Transverse colon (tissue), 4 donors: Measurements from ENCODE around the gene CLASRP. TPM values are rescaled to one million over a fixed set of nuclear protein-coding genes. Genes with fewer than 3 reads are reported as not detected.

Experiments used
- DNase-seq: peaks from one replicate; pipeline ENCODE4 v3.0.0-alpha.2; 2019
- H3K27ac ChIP-seq, 4 donors: fragments of 200-600 bp; sonication (generic); 2 replicates each; pipeline ENCODE4 v1.5.1; 2016 to 2018; ENCODE audit warnings: inconsistent platforms in 4 of 4
- H3K27me3 ChIP-seq: fragments of 200-600 bp; sonication (generic); 2 replicates; pipeline ENCODE4 v1.5.1; 2017; ENCODE audit warnings: inconsistent platforms
- H3K36me3 ChIP-seq, 4 donors: fragments of 200-600 bp; sonication (generic); 2 replicates each; pipeline ENCODE4 v1.5.1; 2017 to 2019; ENCODE audit warnings: inconsistent platforms in 4 of 4
- H3K4me1 ChIP-seq, 4 donors: fragments of 200-600 bp; sonication (generic); 2 replicates each; pipeline ENCODE4 v1.5.1; 2017 to 2020; ENCODE audit warnings: inconsistent platforms in 4 of 4
- H3K4me3 ChIP-seq, 4 donors: fragments of 200-600 bp; sonication (generic); 1 replicate in 1 of 4; 2 replicates in 3 of 4; pipeline versions ENCODE4 v1.5.1 to v1.6.1; 2017 to 2019; ENCODE audit warnings: inconsistent platforms in 4 of 4
- H3K9me3 ChIP-seq, 2 donors: fragments of 200-600 bp; sonication (generic); 2 replicates each; pipeline ENCODE4 v1.5.1; 2017 to 2019; ENCODE audit warnings: inconsistent platforms in 2 of 2
- EP300 ChIP-seq: sonication (generic); formaldehyde crosslinking; IDR thresholded peaks from one replicate; pipeline ENCODE4 v1.6.1; 2017; ENCODE audit warnings: antibody characterized with exemption, low read depth
- POLR2A ChIP-seq: fragments of 450-650 bp; IDR thresholded peaks from one replicate; pipeline ENCODE4 v1.6.1; 2016; ENCODE audit warnings: antibody characterized with exemption, mild to moderate bottlenecking, moderate library complexity
- POLR2AphosphoS5 ChIP-seq, 3 donors: sonication (generic); formaldehyde crosslinking; IDR thresholded peaks; one replicate each; pipeline ENCODE4 v1.6.1; 2016; ENCODE audit warnings: antibody characterized with exemption in 3 of 3
- WGBS, 2 donors: methylation state at CpG; one replicate each; pipeline ENCODE4 v1.1.5; 2018; ENCODE audit warnings: low coverage in 1 of 2; 5-methylcytosine and 5-hydroxymethylcytosine counted together
- in situ Hi-C, 4 donors: fragments of 200-750 bp; cut with MboI; loops; one replicate each; pipeline versions ENCODE4 v1.15.0 to v1.15.1; 2017; ENCODE audit warnings: low sequenced_read_pairs in 3 of 4, low pct_ligation_motif_present in 1 of 4, low pct_unique_long_range_greater_than_20kb in 1 of 4
- intact Hi-C: fragments of 100-400 bp; cut with DNase I; formaldehyde crosslinking; loops from one replicate; pipeline ENCODE4 v1.15.1; 2023; ENCODE audit warnings: low total_unique reads
- total RNA-seq, 4 donors: library from RNA; depleted of rRNA; stranded (reverse); fragments of >200 nt; gene quantifications; one replicate each; pipeline ENCODE4 v1.1.0, GENCODE V29; 2016
- TF ChIP-seq, protein P1 (sequence below), 5 experiments: fragments of 200-600 bp in 3 of 5; fragments of 450-650 bp in 2 of 5; sonication (generic) in 3 of 5; IDR thresholded peaks; 1 replicate in 2 of 5; 2 replicates in 3 of 5; pipeline ENCODE4 v1.5.1; 2016 to 2017; ENCODE audit warnings: antibody characterized with exemption in 5 of 5, inconsistent platforms in 3 of 5, mild to moderate bottlenecking in 2 of 5, moderate library complexity in 1 of 5

The CLASRP gene
- total RNA-seq, 4 donors from 2014 or later, result 82.6 to 382 (median 100) TPM

- no peaks in the 10 kb centered on the region for H3K9me3 ChIP-seq
- H3K4me1 ChIP-seq, result no peaks in the 10 kb centered on the region
- no peak overlapping the region for H3K27ac ChIP-seq
- intact Hi-C loops (no loop called here), in situ Hi-C loops (no loop called here)
- DNase-seq, result no peak
- TF ChIP-seq, protein P1, sequence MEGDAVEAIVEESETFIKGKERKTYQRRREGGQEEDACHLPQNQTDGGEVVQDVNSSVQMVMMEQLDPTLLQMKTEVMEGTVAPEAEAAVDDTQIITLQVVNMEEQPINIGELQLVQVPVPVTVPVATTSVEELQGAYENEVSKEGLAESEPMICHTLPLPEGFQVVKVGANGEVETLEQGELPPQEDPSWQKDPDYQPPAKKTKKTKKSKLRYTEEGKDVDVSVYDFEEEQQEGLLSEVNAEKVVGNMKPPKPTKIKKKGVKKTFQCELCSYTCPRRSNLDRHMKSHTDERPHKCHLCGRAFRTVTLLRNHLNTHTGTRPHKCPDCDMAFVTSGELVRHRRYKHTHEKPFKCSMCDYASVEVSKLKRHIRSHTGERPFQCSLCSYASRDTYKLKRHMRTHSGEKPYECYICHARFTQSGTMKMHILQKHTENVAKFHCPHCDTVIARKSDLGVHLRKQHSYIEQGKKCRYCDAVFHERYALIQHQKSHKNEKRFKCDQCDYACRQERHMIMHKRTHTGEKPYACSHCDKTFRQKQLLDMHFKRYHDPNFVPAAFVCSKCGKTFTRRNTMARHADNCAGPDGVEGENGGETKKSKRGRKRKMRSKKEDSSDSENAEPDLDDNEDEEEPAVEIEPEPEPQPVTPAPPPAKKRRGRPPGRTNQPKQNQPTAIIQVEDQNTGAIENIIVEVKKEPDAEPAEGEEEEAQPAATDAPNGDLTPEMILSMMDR (IDR thresholded peaks at IDR 0.05), result no peak
- TF ChIP-seq POLR2AphosphoS5 (IDR thresholded peaks at IDR 0.05), result no peak
- no peak for TF ChIP-seq POLR2A
- TF ChIP-seq EP300, result no peak
- no peaks in the 10 kb centered on the region for H3K27me3 ChIP-seq
- 100% methylated on average over 1 to 2 of the region's 2 CpGs for WGBS, 2 donors
- peaks cover 0 to 48% (median 0%) of the 10 kb centered on the region in 4 donors for H3K36me3 ChIP-seq
- no peak overlapping the region for H3K4me3 ChIP-seq
Observed at GRCh38 chr19:45027371-45027770, 11.5 kb upstream of the CLASRP start.

DNA sequence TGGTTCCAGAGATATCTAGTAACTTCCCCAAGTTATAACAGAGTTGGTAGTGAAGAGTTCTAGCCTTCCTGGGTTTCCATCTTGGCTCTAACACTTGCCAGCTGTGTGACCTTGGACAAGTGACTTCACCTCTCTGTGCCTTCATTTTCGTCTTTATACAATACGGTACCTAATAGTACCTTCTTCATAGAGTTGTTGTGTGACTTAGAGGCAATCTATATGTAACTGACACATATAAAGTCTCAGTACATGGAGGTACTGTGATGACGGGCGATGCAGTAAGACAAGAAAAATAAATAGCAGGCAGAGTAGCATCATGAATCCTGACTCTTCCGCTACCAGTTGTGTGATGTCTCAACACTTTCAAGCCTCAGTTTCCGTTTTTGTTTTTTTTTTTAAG, 8.0 kb upstream of the CLASRP start:
- DNase-seq, result no peak
- intact Hi-C loops, result no loop called here
- in situ Hi-C loops, result no loop called here
- no peak overlapping the region for H3K4me3 ChIP-seq
- TF ChIP-seq POLR2A (no peak), POLR2AphosphoS5 (IDR thresholded peaks at IDR 0.05) (no peak), EP300 (no peak)
- TF ChIP-seq, protein P1 (IDR thresholded peaks at IDR 0.05), result no peak
- H3K27ac ChIP-seq, result no peak overlapping the region
- peaks cover 0 to 52% (median 2%) of the 10 kb centered on the region in 4 donors for H3K36me3 ChIP-seq
- WGBS, 2 donors, result 93 to 96% methylated on average over 4 to 6 of the region's 6 CpGs
- H3K27me3 ChIP-seq, result no peaks in the 10 kb centered on the region
- no peaks in the 10 kb centered on the region for H3K4me1 ChIP-seq
- H3K9me3 ChIP-seq, result no peaks in the 10 kb centered on the region

- 96% methylated on average over 10 of the region's 18 CpGs; no CpG with 5 or more reads in 1 of the 2 donors for WGBS, 2 donors
- in situ Hi-C loops, result no loop called here
Observed at GRCh38 chr19:45032421-45032820, 6.4 kb upstream of the CLASRP start.

GRCh38 chr19:45035755-45036154, 3.1 kb upstream of the CLASRP start:
- WGBS, 2 donors, result 93 to 96% methylated on average over 2 to 6 of the region's 6 CpGs
- Histone ChIP-seq H3K36me3 (peaks cover 0 to 12% (median 5%) of the 10 kb centered on the region in 4 donors), H3K4me1 (peaks cover 13 to 22% (median 20%) of the 10 kb centered on the region in 4 donors), H3K4me3 (no peak overlapping the region), H3K27ac (no peak overlapping the region), H3K27me3 (no peaks in the 10 kb centered on the region), H3K9me3 (no peaks in the 10 kb centered on the region)
- TF ChIP-seq POLR2A, result no peak
- TF ChIP-seq EP300, result no peak
- no peak for TF ChIP-seq POLR2AphosphoS5 (IDR thresholded peaks at IDR 0.05)
- TF ChIP-seq, protein P1 (IDR thresholded peaks at IDR 0.05), result no peak
- in situ Hi-C loops (no loop called here), intact Hi-C loops (no loop called here)
- DNase-seq, result no peak

More at GRCh38 chr19:45032421-45032820, 6.4 kb upstream of the CLASRP start:
- no peak for DNase-seq
- no peaks in the 10 kb centered on the region for H3K4me1 ChIP-seq
- H3K27me3 ChIP-seq, result no peaks in the 10 kb centered on the region
- H3K4me3 ChIP-seq, result no peak overlapping the region
- TF ChIP-seq POLR2A (no peak), POLR2AphosphoS5 (IDR thresholded peaks at IDR 0.05) (no peak), EP300 (no peak)
- TF ChIP-seq, protein P1 (IDR thresholded peaks at IDR 0.05), result no peak
- intact Hi-C loops, result no loop called here
- no peaks in the 10 kb centered on the region for H3K9me3 ChIP-seq
- H3K36me3 ChIP-seq, result peaks cover 0 to 42% (median 2%) of the 10 kb centered on the region in 4 donors
- no peak overlapping the region for H3K27ac ChIP-seq
